Activated B cell treated with CpG ODN at 0.5 μM for 24 hours (primary cell): Measurements from ENCODE around the gene HIKESHI. TPM values are rescaled to one million over a fixed set of nuclear protein-coding genes. Genes with fewer than 3 reads are reported as not detected.

Source experiments
- ATAC-seq: fragments of 200-7000 bp; cut with Tn5 transposase; one replicate; pipeline ENCODE4 v1.10.0; 2021; ENCODE audit warnings: low read depth, mild to moderate bottlenecking, moderate library complexity
- CTCF ChIA-PET: fragments of 350-600 bp; sonication (Branson Sonifier 250); formaldehyde crosslinking; loops from one replicate; lab custom pipeline; 2021; ENCODE audit warnings: antibody characterized with exemption; lab: Charles Lee
- POLR2A ChIA-PET: fragments of 350-600 bp; sonication (Branson Sonifier 250); formaldehyde crosslinking; loops from one replicate; lab custom pipeline; 2021; ENCODE audit warnings: antibody characterized with exemption; lab: Charles Lee
- DNase-seq: peaks from one replicate; pipeline ENCODE4 v3.0.0; 2022
- H3K27ac Mint-ChIP-seq: one replicate; pipeline ENCODE4 v1.8.0; 2020; ENCODE audit warnings: mixed read lengths
- H3K27me3 Mint-ChIP-seq: one replicate; pipeline ENCODE4 v1.8.0; 2021; ENCODE audit warnings: mixed read lengths
- H3K36me3 Mint-ChIP-seq: one replicate; pipeline ENCODE4 v1.8.0; 2021; ENCODE audit warnings: low read depth, mixed read lengths
- H3K4me1 Mint-ChIP-seq: one replicate; pipeline ENCODE4 v1.8.0; 2021; ENCODE audit warnings: mixed read lengths
- H3K4me3 Mint-ChIP-seq: one replicate; pipeline ENCODE4 v1.8.0; 2020; ENCODE audit warnings: mild to moderate bottlenecking, mixed read lengths
- H3K9me3 Mint-ChIP-seq: one replicate; pipeline ENCODE4 v1.8.0; 2020; ENCODE audit warnings: mixed read lengths
- CTCF ChIP-seq: fragments of 200-600 bp; IDR thresholded peaks from one replicate; pipeline ENCODE4 v1.8.0; 2022; ENCODE audit warnings: antibody characterized with exemption, mild to moderate bottlenecking
- intact Hi-C: fragments of 100-400 bp; cut with micrococcal nuclease; formaldehyde crosslinking; loops from one replicate; pipeline ENCODE4 v1.15.1; 2024
- total RNA-seq: library from RNA; stranded (reverse); gene quantifications from 2 replicates; pipeline ENCODE4 v1.2.3, GENCODE V29; 2022

Gene HIKESHI, protein sequence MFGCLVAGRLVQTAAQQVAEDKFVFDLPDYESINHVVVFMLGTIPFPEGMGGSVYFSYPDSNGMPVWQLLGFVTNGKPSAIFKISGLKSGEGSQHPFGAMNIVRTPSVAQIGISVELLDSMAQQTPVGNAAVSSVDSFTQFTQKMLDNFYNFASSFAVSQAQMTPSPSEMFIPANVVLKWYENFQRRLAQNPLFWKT
- total RNA-seq: 33.8 and 35.6 TPM in 2 replicates

DNA sequence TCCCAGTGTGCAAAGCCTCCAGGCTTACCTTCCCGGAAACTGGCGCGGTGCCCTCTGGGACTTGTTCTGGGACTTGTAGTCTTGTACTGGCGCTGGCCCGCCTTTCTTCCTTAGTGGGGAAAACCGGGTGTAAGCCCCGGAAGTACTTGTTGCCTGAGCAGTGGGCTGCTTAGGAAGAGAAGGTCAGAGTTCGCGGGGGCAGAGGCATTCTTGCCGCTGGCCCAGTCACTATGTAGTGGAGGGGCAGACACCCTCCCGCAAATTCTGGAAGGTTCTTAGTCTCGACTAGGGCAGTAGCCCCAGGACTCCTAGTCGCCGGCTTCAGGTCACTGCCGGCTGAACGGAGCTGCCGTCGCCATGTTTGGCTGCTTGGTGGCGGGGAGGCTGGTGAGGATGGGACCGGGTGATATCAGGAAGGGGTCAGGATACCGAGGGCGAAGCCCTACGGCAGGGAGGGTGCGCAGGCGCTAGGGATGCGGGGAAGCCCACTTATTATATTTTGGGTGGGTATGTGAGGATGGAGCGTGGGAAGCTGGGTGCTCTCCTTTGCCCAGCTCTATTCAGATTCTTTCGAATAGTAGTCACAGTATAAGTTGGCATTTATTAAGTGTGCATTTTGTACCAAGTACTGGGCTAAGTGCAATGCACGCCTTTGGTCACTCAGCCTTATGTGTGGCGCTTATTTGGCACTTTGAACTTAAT is at the start of gene HIKESHI:
TSS of gene HIKESHI (plus strand) at position 149 of the 702 bp plus-strand sequence. CDS start at position 358, 209 bp downstream.
- TF ChIP-seq CTCF: no peak
- Mint-ChIP-seq H3K4me1 (peaks cover 27% of the 10 kb centered on the region), H3K36me3 (peaks cover 7% of the 10 kb centered on the region), H3K9me3 (no peaks in the 10 kb centered on the region), H3K27ac (peak within 1 kb of the TSS; percentile 94), H3K4me3 (peak within 1 kb of the TSS; percentile 99), H3K27me3 (no peaks in the 10 kb centered on the region)
- DNase-seq: peak; percentile 72
- ATAC-seq: peak; percentile 98
- POLR2A ChIA-PET: interaction anchor here (0.5 to 2.2 kb wide), 8 partner anchors 9 to 447 kb away, joined by 3 to 16 read pairs (median 4); partner anchors contain the start of genes CCDC83 and PICALM
- intact Hi-C loops: loop anchor here (1.0 to 2.0 kb wide), 7 partner anchors 15 to 674 kb away; partner anchors contain the start of genes CCDC83, CREBZF, PICALM and TMEM126A
- CTCF ChIA-PET: interaction anchor here (1.2 to 2.7 kb wide), 3 partner anchors 11 to 447 kb away, joined by 4 to 8 read pairs (median 7); partner anchors contain the start of gene CCDC83

DNA sequence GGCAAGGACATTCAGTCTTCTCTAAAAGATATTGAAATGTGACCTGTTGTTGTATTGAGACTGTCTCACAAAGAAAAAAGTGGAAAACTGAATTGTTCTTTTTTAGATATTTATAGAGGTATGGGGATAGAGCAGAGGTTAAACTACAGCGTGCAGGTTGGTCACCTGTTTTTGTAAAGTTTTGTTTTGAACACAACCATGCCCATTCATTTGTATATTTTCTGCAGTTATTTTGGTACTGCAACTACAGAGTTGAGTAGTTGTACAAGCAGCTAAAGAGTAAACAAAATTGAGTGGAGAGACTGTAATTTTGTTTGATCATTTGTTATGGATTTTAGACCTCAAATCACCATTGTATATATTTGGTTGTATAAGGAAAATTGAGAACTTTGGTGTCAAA is 46.1 kb upstream of the HIKESHI start:
- ChIA-PET CTCF (no interaction called here), POLR2A (interaction anchor here (0.6 kb wide), 1 partner anchor 11 kb away, joined by 3 read pairs; the partner anchor contains the start of gene EED)
- intact Hi-C loops: loop anchor here (2.0 kb wide), 1 partner anchor 15 kb away; no protein-coding TSS in a partner anchor
- TF ChIP-seq CTCF: no peak
- H3K4me3 Mint-ChIP-seq: no peak overlapping the region
- no peaks in the 10 kb centered on the region for H3K27me3 Mint-ChIP-seq
- H3K27ac Mint-ChIP-seq: no peak overlapping the region
- peaks cover 21% of the 10 kb centered on the region for H3K4me1 Mint-ChIP-seq
- DNase-seq: no peak
- no peaks in the 10 kb centered on the region for H3K9me3 Mint-ChIP-seq
- ATAC-seq: no peak
- peaks cover 58% of the 10 kb centered on the region for H3K36me3 Mint-ChIP-seq

GRCh38 chr11:86256608-86257007 is 45.4 kb upstream of the HIKESHI start:
- no peak for TF ChIP-seq CTCF
- Mint-ChIP-seq H3K4me1 (peaks cover 15% of the 10 kb centered on the region), H3K9me3 (no peaks in the 10 kb centered on the region), H3K27me3 (no peaks in the 10 kb centered on the region), H3K36me3 (peaks cover 61% of the 10 kb centered on the region), H3K27ac (no peak overlapping the region), H3K4me3 (no peak overlapping the region)
- ChIA-PET CTCF (no interaction called here), POLR2A (no interaction called here)
- ATAC-seq (no peak), DNase-seq (no peak)
- intact Hi-C loops: loop anchor here (2.0 kb wide), 1 partner anchor 14 kb away; no protein-coding TSS in a partner anchor

DNA sequence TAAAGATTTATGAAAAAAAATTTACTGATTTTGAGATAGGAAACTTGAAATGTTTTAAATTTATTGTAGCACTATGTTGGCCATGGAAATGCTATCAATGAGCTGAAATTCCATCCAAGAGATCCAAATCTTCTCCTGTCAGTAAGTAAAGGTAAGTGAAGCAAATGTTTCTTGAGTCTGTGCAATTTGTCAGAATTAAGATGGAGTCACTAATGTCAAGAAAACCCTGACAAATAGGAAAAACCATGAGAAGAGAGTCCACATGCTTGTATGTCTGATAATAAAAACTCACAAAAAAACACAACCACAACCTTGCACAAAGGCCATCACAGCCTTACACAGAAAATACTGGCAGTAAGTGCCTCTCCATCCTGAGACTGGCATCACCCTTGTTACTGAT is 44.6 kb upstream of the HIKESHI start:
- no peaks in the 10 kb centered on the region for H3K27me3 Mint-ChIP-seq
- ChIA-PET POLR2A (interaction anchor here (0.7 kb wide), 1 partner anchor 24 kb away, joined by 5 read pairs; no protein-coding TSS in a partner anchor), CTCF (no interaction called here)
- DNase-seq: no peak
- ATAC-seq: no peak
- H3K4me1 Mint-ChIP-seq: peaks cover 9% of the 10 kb centered on the region
- peaks cover 56% of the 10 kb centered on the region for H3K36me3 Mint-ChIP-seq
- no peak overlapping the region for H3K27ac Mint-ChIP-seq
- H3K9me3 Mint-ChIP-seq: no peaks in the 10 kb centered on the region
- TF ChIP-seq CTCF: no peak
- intact Hi-C loops: loop anchor here (2.0 kb wide), 1 partner anchor 13 kb away; no protein-coding TSS in a partner anchor
- no peak overlapping the region for H3K4me3 Mint-ChIP-seq

- H3K4me1 Mint-ChIP-seq: peaks cover 7% of the 10 kb centered on the region
- intact Hi-C loops: no loop called here
- no peak overlapping the region for H3K27ac Mint-ChIP-seq
- H3K9me3 Mint-ChIP-seq: no peaks in the 10 kb centered on the region
- TF ChIP-seq CTCF: no peak
- ChIA-PET POLR2A (interaction anchor here (0.5 to 0.6 kb wide), 2 partner anchors 15 to 26 kb away, joined by 5 to 10 read pairs; no protein-coding TSS in a partner anchor), CTCF (no interaction called here)
- H3K4me3 Mint-ChIP-seq: no peak overlapping the region
- DNase-seq (no peak), ATAC-seq (no peak)
- no peaks in the 10 kb centered on the region for H3K27me3 Mint-ChIP-seq
- H3K36me3 Mint-ChIP-seq: peaks cover 71% of the 10 kb centered on the region
Measured at GRCh38 chr11:86259730-86260129, 42.3 kb upstream of the HIKESHI start.
